Stimulated activated CD4-positive, alpha-beta T cell treated with anti-CD3 and anti-CD28 coated beads, Interleukin-4, amount 100 ng/mL, for 48 hours (primary cell): Measurements from ENCODE around the gene RBFOX1.

Experiments used
- DNase-seq, 2 donors: peaks; one replicate each; pipeline ENCODE4 v3.0.0-alpha.2; 2020; ENCODE audit warnings: low read depth in 2 of 2

RBFOX1 gene

GRCh38 chr16:7518158-7518557 lies 185.5 kb downstream of the RBFOX1 start:
- no peak for DNase-seq

- DNase-seq: no peak
These were observed 189.2 kb downstream of the RBFOX1 start for GRCh38 chr16:7521834-7522233.

GRCh38 chr16:7524419-7524818 lies 191.8 kb downstream of the RBFOX1 start:
- DNase-seq: no peak

- no peak for DNase-seq
These were observed 194.1 kb downstream of the RBFOX1 start for GRCh38 chr16:7526736-7527135.

- DNase-seq: no peak
These were observed 199.9 kb downstream of the RBFOX1 start for GRCh38 chr16:7532534-7532933.

GRCh38 chr16:7534749-7535148 lies 202.1 kb downstream of the RBFOX1 start:
- DNase-seq: no peak

- no peak for DNase-seq
These were observed 208.4 kb downstream of the RBFOX1 start for GRCh38 chr16:7541026-7541425.

GRCh38 chr16:7545251-7545650 lies 212.6 kb downstream of the RBFOX1 start:
- DNase-seq: no peak

- no peak for DNase-seq
These were observed 214.3 kb downstream of the RBFOX1 start for GRCh38 chr16:7546948-7547347.

- no peak for DNase-seq
These were observed 215.1 kb downstream of the RBFOX1 start for GRCh38 chr16:7547736-7548135.

GRCh38 chr16:7548796-7549318 lies 216.2 kb downstream of the RBFOX1 start:
- DNase-seq: no peak

GRCh38 chr16:7550096-7550495 lies 217.5 kb downstream of the RBFOX1 start:
- DNase-seq: no peak

- DNase-seq: no peak
These were observed 222.8 kb downstream of the RBFOX1 start for GRCh38 chr16:7555459-7555858.

- no peak for DNase-seq
These were observed 229.3 kb downstream of the RBFOX1 start for GRCh38 chr16:7561908-7562405.

GRCh38 chr16:7566360-7566759 lies 233.7 kb downstream of the RBFOX1 start:
- DNase-seq: no peak

- DNase-seq: no peak
These were observed 238.7 kb downstream of the RBFOX1 start for GRCh38 chr16:7571366-7571765.

GRCh38 chr16:7577588-7577987 lies 244.9 kb downstream of the RBFOX1 start:
- DNase-seq: no peak

GRCh38 chr16:7579454-7579853 lies 246.8 kb downstream of the RBFOX1 start:
- no peak for DNase-seq

- DNase-seq: no peak
These were observed 248.5 kb downstream of the RBFOX1 start for GRCh38 chr16:7581175-7581574.

- no peak for DNase-seq
These were observed 250.8 kb downstream of the RBFOX1 start for GRCh38 chr16:7583396-7583795.

GRCh38 chr16:7584561-7584960 lies 251.9 kb downstream of the RBFOX1 start:
- no peak for DNase-seq

- no peak for DNase-seq
These were observed 253.1 kb downstream of the RBFOX1 start for GRCh38 chr16:7585705-7586104.

- no peak for DNase-seq
These were observed 258.3 kb downstream of the RBFOX1 start for GRCh38 chr16:7590934-7591333.

GRCh38 chr16:7596308-7596707 lies 263.7 kb downstream of the RBFOX1 start:
- no peak for DNase-seq
